Measurements from ENCODE around the gene ZFAND6.
"Not testable (repeated sequence)": the region's sequence is repeated elsewhere in the genome, so short reads cannot be mapped to it uniquely, and the experiment has no call there.

The ZFAND6 gene

DNA sequence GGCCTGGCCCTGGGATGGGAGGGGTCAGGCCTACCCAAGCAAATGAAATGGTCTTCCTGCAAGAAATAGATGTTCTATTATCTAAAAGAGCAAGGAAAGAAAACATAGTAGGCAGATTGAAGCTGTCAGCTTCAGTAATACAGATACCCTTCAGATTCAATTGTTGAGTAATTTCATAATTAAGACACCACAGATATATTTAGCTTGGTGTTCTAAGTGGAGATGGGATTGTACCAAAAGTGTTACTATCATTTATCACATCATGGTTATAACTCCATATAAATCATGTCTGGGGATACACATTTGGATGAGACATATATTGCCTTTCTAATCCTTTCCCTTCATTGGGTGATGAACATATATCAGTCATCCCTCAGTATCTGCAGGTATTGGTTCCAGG is 51.4 kb downstream of the ZFAND6 start:
- Histone ChIP-seq H3K27ac (ENCODE audit: low read length) (no peak overlapping the region), H3K27me3 (ENCODE audit: control insufficient read depth, insufficient read depth, low read length) (no peaks in the 10 kb centered on the region)

DNA sequence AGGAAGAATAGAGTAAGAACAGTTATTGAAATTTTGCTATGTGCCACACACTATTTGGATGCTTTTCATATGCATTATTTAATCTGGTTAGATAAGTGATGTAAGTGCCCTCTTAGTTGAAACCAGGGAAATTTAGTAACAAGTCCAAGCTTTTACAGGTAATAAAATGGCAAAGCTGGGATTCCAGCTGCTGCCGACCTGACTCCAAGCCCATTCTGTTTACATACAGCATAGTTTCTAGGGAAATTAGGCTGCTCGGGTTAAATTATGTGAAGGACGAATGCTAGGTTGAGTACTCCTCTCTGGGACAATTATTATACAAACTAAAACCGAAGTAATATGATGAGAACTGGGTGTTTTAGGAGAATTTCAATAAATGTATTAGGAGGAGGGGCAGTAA is 54.6 kb downstream of the ZFAND6 start:
- DNase-seq (ENCODE audit: low read depth, low spot score): no peak
- WGBS (ENCODE audit: insufficient coverage, insufficient read length): no CpG with 5 or more reads among the region's 4 CpGs

More for the DNA sequence above, 51.4 kb downstream of the ZFAND6 start:
- Histone ChIP-seq H3K36me3 (ENCODE audit: control insufficient read depth, insufficient read depth, low read length) (no peaks in the 10 kb centered on the region), H3K4me3 (ENCODE audit: low read length) (no peak overlapping the region), H3K4me1 (ENCODE audit: control insufficient read depth, insufficient read depth, low read length) (no peaks in the 10 kb centered on the region; the same call in 1 of the 2 replicates), H3K9me3 (ENCODE audit: control insufficient read depth, insufficient read depth, low read length) (no peaks in the 10 kb centered on the region)
- no peak for DNase-seq (ENCODE audit: low read depth, low spot score)

DNA sequence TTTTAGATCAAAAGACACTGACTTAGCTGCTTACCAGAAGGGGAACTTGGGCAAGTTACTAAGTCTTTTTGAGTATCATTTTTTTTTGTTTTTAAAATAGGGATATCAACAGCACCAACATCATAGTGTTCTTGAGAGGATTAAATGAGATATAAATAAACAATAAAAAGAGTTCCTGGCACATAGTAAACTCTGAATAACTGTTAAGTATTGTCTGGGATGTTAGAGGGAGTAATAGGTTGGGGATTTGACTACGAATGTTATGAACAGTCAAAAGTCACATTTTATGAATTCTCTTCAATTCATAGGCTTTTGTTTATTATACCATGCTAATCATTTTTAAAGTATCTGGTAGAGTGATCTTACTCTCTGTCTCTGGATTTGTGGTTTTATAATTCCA is 55.5 kb downstream of the ZFAND6 start:
- Histone ChIP-seq H3K9me3 (ENCODE audit: control insufficient read depth, insufficient read depth, low read length) (no peaks in the 10 kb centered on the region), H3K4me1 (ENCODE audit: control insufficient read depth, insufficient read depth, low read length) (no peaks in the 10 kb centered on the region), H3K27ac (ENCODE audit: low read length) (no peak overlapping the region), H3K4me3 (ENCODE audit: low read length) (no peak overlapping the region), H3K36me3 (ENCODE audit: control insufficient read depth, insufficient read depth, low read length) (no peaks in the 10 kb centered on the region), H3K27me3 (ENCODE audit: control insufficient read depth, insufficient read depth, low read length) (no peaks in the 10 kb centered on the region)
- no peak for DNase-seq (ENCODE audit: low read depth, low spot score)
- no CpG with 5 or more reads among the region's 1 CpG for WGBS (ENCODE audit: insufficient coverage, insufficient read length)

More for the DNA sequence above, 54.6 kb downstream of the ZFAND6 start:
- Histone ChIP-seq H3K27me3 (ENCODE audit: control insufficient read depth, insufficient read depth, low read length) (no peaks in the 10 kb centered on the region), H3K4me1 (ENCODE audit: control insufficient read depth, insufficient read depth, low read length) (no peaks in the 10 kb centered on the region), H3K9me3 (ENCODE audit: control insufficient read depth, insufficient read depth, low read length) (no peaks in the 10 kb centered on the region), H3K36me3 (ENCODE audit: control insufficient read depth, insufficient read depth, low read length) (no peaks in the 10 kb centered on the region), H3K27ac (ENCODE audit: low read length) (no peak overlapping the region), H3K4me3 (ENCODE audit: low read length) (no peak overlapping the region)

DNA sequence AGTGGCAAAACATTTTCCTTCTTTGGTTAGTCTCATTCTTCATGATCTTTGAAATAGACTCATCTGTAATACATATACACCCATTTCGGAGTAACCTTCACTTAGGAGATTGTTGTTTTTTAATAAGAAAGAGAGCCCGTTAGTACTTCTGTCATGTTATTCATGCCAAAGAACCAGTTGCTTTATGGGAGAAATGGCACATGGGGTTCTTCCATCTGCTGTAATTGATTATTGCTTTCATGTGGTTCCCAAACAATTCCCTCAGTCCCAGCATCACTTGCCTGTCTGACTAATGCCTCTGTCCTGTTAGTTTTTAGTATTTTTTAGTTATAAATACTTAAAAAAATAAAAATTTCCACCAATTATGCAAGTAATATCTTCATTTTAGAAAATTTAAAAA is 59.5 kb downstream of the ZFAND6 start:
- no peaks in the 10 kb centered on the region for H3K27me3 ChIP-seq (ENCODE audit: control insufficient read depth, insufficient read depth, low read length)
- no peaks in the 10 kb centered on the region for H3K4me1 ChIP-seq (ENCODE audit: control insufficient read depth, insufficient read depth, low read length)
- H3K27ac ChIP-seq (ENCODE audit: low read length): no peak overlapping the region
- WGBS (ENCODE audit: insufficient coverage, insufficient read length): no CpG with 5 or more reads among the region's 2 CpGs
- H3K4me3 ChIP-seq (ENCODE audit: low read length): no peak overlapping the region
- H3K9me3 ChIP-seq (ENCODE audit: control insufficient read depth, insufficient read depth, low read length): no peaks in the 10 kb centered on the region
- no peaks in the 10 kb centered on the region for H3K36me3 ChIP-seq (ENCODE audit: control insufficient read depth, insufficient read depth, low read length)
- no peak for DNase-seq (ENCODE audit: low read depth, low spot score)

DNA sequence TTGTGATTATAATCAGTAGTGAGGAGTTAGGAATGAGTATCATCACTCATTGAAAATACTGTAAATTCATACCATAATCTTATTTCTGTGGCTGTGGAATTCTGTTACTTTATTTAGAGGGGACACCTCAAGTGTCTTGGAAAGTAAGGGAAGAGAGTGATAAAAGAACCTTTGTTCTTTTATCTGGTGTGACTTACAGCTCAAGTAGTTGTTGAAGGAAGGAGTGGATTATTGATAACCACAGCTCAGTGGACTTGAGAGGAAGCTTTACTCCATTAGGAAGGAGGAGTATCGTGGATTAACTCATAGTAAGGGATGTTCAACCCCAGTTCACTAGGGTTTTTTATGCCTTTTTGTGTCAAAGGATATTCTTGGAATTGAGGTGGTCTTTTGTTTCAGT is 61.2 kb downstream of the ZFAND6 start:
- no peaks in the 10 kb centered on the region for H3K36me3 ChIP-seq (ENCODE audit: control insufficient read depth, insufficient read depth, low read length)
- no peaks in the 10 kb centered on the region for H3K9me3 ChIP-seq (ENCODE audit: control insufficient read depth, insufficient read depth, low read length)
- H3K27me3 ChIP-seq (ENCODE audit: control insufficient read depth, insufficient read depth, low read length): no peaks in the 10 kb centered on the region
- H3K27ac ChIP-seq (ENCODE audit: low read length): no peak overlapping the region
- H3K4me3 ChIP-seq (ENCODE audit: low read length): no peak overlapping the region
- DNase-seq (ENCODE audit: low read depth, low spot score): no peak
- no CpG with 5 or more reads among the region's 1 CpG for WGBS (ENCODE audit: insufficient coverage, insufficient read length)
- no peaks in the 10 kb centered on the region for H3K4me1 ChIP-seq (ENCODE audit: control insufficient read depth, insufficient read depth, low read length)

DNA sequence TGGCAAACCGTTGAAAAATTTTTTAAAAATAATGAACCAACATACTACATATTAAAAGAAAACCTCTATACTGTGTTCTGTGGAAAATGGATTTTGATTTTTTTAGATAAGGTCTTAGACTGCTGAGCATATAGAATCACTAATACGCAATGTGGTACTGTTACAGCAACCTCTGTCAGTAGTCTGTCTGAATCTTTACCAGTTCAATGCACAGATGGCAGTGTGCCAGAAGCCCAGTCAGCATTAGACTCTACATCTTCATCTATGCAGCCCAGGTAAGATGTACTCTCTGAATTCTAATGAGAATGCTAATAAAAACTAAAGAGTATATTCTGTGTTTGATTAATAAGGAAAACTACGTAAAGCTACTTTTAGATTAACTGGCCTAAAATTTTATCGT is 62.1 kb downstream of the ZFAND6 start:
- no peak for DNase-seq (ENCODE audit: low read depth, low spot score)
- Histone ChIP-seq H3K4me1 (ENCODE audit: control insufficient read depth, insufficient read depth, low read length) (no peaks in the 10 kb centered on the region), H3K27me3 (ENCODE audit: control insufficient read depth, insufficient read depth, low read length) (no peaks in the 10 kb centered on the region), H3K4me3 (ENCODE audit: low read length) (no peak overlapping the region), H3K36me3 (ENCODE audit: control insufficient read depth, insufficient read depth, low read length) (no peaks in the 10 kb centered on the region), H3K27ac (ENCODE audit: low read length) (no peak overlapping the region), H3K9me3 (ENCODE audit: control insufficient read depth, insufficient read depth, low read length) (no peaks in the 10 kb centered on the region)
- WGBS (ENCODE audit: insufficient coverage, insufficient read length): no CpG with 5 or more reads among the region's 4 CpGs

DNA sequence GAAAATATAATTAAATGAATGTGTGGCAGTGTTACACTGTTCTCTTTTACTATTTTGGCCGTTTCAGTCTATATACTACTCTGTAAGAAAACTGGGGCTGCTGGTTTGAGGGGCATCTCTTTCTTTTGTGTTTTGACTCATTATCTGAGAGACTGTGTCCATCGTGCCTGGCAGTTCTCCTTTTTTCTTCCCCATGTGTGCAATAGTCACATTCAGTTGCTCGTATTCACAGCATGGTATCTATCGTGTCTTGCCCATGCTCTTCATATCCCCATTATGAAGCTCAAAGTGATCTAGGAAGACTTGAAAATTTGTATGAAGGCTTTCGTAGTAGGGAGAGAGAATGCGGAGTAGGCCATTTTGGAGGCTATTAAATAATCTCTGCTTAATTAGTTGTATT is 63.6 kb downstream of the ZFAND6 start:
- Histone ChIP-seq H3K4me3 (ENCODE audit: low read length) (no peak overlapping the region), H3K27ac (ENCODE audit: low read length) (no peak overlapping the region), H3K9me3 (ENCODE audit: control insufficient read depth, insufficient read depth, low read length) (no peaks in the 10 kb centered on the region), H3K4me1 (ENCODE audit: control insufficient read depth, insufficient read depth, low read length) (no peaks in the 10 kb centered on the region), H3K36me3 (ENCODE audit: control insufficient read depth, insufficient read depth, low read length) (no peaks in the 10 kb centered on the region), H3K27me3 (ENCODE audit: control insufficient read depth, insufficient read depth, low read length) (no peaks in the 10 kb centered on the region)
- DNase-seq (ENCODE audit: low read depth, low spot score): no peak
- WGBS (ENCODE audit: insufficient coverage, insufficient read length): no CpG with 5 or more reads among the region's 6 CpGs

DNA sequence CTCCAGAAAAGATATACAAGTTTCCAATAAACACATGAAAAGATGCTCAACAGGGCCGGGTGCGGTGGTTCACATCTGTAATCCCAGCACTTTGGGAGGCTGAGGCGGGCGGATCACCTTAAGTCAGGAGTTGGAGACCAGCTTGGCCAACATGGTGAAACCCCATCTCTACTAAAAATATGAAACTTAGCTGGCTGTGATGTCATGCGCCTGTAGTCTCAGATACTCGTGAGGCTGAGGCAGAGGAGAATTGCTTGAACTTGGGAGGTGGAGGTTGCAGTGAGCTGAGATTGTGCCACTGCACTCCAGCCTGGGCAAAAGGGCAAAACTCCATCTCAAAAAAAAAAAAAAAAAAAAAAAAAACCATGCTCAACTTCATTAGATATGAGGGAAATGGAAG is 67.8 kb downstream of the ZFAND6 start:
- not testable (repeated sequence) for H3K27me3 ChIP-seq (ENCODE audit: control insufficient read depth, insufficient read depth, low read length); H3K9me3 ChIP-seq (ENCODE audit: control insufficient read depth, insufficient read depth, low read length); H3K4me3 ChIP-seq (ENCODE audit: low read length); H3K27ac ChIP-seq (ENCODE audit: low read length); H3K4me1 ChIP-seq (ENCODE audit: control insufficient read depth, insufficient read depth, low read length); H3K36me3 ChIP-seq (ENCODE audit: control insufficient read depth, insufficient read depth, low read length); DNase-seq (ENCODE audit: low read depth, low spot score)
- WGBS (ENCODE audit: insufficient coverage, insufficient read length): no CpG with 5 or more reads among the region's 6 CpGs

DNA sequence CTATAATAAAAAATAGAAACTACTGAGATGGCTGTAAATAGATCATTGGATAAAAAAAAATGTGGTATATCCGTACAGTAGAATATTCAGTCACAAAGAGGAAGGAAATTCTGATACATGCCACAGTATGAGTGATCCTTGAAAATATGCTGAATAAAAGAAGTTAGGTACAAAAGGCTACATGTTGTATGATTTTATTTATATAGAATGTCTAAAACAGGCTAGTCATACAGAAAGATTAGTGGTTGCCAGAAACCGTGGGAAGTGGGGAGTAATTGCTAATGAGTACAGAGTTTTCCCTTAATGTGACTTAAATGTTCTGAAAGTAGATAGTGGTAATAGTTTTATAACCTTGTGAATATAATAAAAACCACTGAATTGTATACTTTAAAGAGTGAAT is 68.4 kb downstream of the ZFAND6 start:
- H3K27me3 ChIP-seq (ENCODE audit: control insufficient read depth, insufficient read depth, low read length): no peaks in the 10 kb centered on the region
- no peaks in the 10 kb centered on the region for H3K36me3 ChIP-seq (ENCODE audit: control insufficient read depth, insufficient read depth, low read length)
- H3K9me3 ChIP-seq (ENCODE audit: control insufficient read depth, insufficient read depth, low read length): no peaks in the 10 kb centered on the region
- H3K4me3 ChIP-seq (ENCODE audit: low read length): no peak overlapping the region
- no CpG with 5 or more reads among the region's 2 CpGs for WGBS (ENCODE audit: insufficient coverage, insufficient read length)
- no peak overlapping the region for H3K27ac ChIP-seq (ENCODE audit: low read length)
- DNase-seq (ENCODE audit: low read depth, low spot score): no peak
- H3K4me1 ChIP-seq (ENCODE audit: control insufficient read depth, insufficient read depth, low read length): no peaks in the 10 kb centered on the region

DNA sequence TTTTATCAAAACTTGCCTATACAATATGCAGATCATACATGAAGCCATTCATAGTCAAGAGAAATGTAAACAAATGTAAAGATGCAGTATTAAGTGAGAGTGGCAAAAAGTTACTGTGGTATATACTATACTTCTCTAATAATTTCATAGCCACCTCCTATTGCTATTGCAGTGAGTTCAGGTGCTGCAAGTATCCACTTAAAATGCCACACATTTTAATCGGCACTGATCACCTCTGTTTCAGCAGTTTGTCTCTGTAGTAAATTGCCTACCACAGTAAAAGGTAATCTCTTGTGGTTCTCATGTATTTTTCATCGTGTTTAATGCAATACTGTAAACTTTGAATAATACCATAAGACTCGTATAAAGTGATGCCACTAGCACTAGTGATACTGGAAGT is 72.9 kb downstream of the ZFAND6 start:
- no CpG with 5 or more reads among the region's 3 CpGs for WGBS (ENCODE audit: insufficient coverage, insufficient read length)
- no peaks in the 10 kb centered on the region for H3K36me3 ChIP-seq (ENCODE audit: control insufficient read depth, insufficient read depth, low read length)
- H3K27me3 ChIP-seq (ENCODE audit: control insufficient read depth, insufficient read depth, low read length): no peaks in the 10 kb centered on the region
- H3K27ac ChIP-seq (ENCODE audit: low read length): no peak overlapping the region
- DNase-seq (ENCODE audit: low read depth, low spot score): no peak
- H3K4me1 ChIP-seq (ENCODE audit: control insufficient read depth, insufficient read depth, low read length): no peaks in the 10 kb centered on the region
- H3K9me3 ChIP-seq (ENCODE audit: control insufficient read depth, insufficient read depth, low read length): no peaks in the 10 kb centered on the region
- H3K4me3 ChIP-seq (ENCODE audit: low read length): no peak overlapping the region

DNA sequence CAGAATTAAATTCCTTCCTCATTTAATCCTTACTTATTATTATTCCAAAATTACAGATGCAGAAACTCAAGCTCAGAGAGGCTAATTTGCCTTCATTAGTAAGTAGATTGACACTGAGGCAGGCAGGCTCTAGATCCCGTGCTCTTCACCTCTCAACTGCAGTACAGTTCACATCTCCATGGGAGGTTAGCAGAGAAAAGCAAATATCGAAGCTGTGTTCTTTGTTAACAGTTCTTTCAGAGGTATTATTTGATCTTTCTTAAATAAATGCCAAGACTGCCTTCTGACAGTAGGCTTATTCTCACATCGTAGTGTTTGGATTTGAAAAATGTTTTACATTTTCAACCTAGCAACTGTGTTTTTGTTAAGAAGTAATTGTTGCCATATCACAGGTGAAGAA is 77.4 kb downstream of the ZFAND6 start:
- Histone ChIP-seq H3K4me3 (ENCODE audit: low read length) (no peak overlapping the region), H3K36me3 (ENCODE audit: control insufficient read depth, insufficient read depth, low read length) (no peaks in the 10 kb centered on the region), H3K4me1 (ENCODE audit: control insufficient read depth, insufficient read depth, low read length) (no peaks in the 10 kb centered on the region), H3K27me3 (ENCODE audit: control insufficient read depth, insufficient read depth, low read length) (no peaks in the 10 kb centered on the region), H3K9me3 (ENCODE audit: control insufficient read depth, insufficient read depth, low read length) (no peaks in the 10 kb centered on the region), H3K27ac (ENCODE audit: low read length) (no peak overlapping the region)
- DNase-seq (ENCODE audit: low read depth, low spot score): no peak
- no CpG with 5 or more reads among the region's 3 CpGs for WGBS (ENCODE audit: insufficient coverage, insufficient read length)

Measured in iPS DF 6.9 (cell line).